Measurements from ENCODE around the gene USP4.
A peak's percentile ranks its signal among the peaks of the same experiment; 100 is the strongest.
"Not testable (repeated sequence)": the region's sequence is repeated elsewhere in the genome, so short reads cannot be mapped to it uniquely, and the experiment has no call there.

Gene USP4

DNA sequence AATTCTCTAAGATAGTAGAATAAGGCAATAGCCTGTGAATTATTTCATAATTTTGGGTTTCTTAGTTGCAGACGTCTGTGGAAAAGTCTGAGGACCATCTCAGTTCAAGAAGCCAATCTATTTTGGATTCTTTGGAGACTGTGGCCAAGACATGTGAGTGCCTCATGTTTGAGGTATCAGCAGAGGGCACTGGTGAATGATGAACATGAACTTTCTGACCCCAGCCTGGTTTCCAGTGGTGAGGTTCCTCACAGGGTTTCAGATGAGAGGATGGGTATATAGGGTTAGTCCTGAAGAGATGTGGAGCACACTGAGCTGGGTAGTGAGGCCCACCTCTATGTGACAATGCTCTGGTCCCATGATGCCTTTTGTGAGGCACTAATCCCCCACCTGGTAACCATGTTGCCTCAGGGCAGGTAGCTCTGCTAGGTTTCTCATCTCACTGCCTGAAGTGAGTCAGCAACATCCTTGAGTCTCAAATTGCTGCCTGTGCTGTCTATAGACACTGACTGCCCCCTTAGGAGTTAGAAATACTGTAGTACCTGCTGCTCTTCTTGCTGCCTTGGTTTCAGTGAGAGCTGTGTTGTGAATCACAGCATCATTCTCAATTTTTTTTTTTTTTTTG lies 95.2 kb downstream of the USP4 start:
- peak; percentile 52 for DNase-seq

DNA sequence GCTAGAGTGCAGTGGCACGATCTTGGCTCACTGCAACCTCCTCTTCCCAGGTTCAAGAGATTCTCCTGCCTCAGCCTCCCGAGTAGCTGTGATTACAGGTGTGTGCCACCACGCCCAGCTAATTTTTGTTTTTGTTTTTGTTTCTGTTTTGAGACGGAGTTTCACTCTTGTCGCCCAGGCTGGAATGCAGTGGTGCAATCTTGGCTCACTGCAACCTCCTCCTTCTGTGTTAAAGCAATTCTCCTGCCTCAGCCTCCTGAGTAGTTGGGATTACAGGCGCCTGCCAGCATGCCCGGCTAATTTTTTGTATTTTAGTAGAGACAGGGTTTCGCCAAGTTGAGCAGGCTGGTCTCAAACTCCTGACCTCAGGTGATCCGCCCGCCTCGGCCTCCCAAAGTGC lies 99.8 kb downstream of the USP4 start:
- not testable (repeated sequence) for DNase-seq

DNA sequence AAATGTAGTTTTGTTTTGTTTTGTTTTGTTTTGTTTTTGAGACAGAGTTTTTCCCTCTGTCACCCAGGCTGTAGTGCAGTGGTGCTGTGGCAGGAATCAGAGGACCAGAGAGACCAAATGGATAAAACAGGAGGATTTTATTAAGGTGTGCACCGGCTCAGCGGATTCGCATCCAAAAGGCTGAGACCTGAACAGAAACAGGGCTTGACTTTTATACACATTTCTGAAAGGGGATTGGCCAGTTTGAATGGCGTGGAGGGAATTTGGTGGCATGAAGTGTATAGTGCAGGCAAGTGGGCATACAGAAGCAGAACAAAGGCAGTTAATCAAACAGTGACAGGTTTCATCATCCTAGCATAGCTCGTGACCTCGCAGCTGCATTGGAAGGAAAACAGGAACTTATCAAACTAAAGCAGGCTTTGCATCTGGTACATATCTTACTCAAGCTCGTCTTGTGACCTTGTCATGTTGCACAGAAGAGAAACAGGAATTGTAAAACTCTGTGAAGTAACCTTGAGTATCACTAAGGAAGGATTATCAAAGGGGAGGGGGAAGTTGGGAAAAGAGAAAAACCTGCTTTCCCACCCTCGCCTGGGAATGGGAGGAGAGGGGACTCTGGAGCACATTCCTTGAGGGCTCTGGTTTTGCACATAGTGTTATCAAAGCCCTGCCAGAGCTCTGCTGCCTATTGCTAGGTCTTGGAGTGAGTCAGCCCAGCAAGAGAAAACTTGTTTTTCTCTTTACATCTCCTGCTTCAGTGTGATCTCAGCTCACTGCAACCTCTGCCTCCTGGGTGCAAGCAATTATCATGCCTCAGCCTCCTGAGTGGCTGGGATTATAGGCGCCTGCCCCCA lies 101.4 kb downstream of the USP4 start:
- DNase-seq = peak; percentile 46

DNA sequence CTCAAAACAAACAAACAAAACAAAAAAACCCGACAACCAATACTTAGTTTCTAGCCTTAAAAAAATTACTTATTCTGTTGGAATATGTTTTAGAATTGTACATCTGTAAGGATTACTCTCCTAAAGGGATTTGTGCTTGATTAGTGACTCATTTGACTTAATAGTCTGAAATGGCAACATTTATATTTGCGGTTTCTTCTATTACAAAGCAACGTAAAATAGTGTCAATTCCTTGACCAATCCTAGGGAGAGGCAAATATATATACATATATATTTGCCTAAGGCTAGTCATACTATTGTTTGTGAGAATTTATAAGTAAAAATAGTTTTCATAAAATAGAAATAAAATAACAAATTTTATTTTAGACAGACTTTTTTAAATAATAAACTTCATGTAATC lies 102.5 kb downstream of the USP4 start:
- no peak for DNase-seq

DNA sequence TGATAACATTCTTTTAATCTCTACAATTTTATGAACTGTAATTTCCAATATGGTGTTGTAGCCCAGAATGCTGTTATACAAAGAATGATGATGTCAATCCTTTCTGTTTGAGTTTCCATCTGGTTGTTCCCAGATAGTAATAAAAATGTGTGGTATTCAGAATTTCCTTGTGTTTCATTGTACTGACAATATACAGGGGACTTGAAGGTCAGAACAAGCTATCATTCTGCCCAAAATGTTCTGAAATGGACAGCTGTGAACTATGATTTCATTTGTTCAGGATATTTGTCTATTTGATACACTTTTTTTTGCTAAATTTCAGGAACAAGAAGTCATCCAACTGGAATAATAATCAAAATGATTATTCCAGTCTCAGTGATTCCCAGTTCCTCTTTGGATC lies 103.6 kb downstream of the USP4 start:
- DNase-seq = no peak

DNA sequence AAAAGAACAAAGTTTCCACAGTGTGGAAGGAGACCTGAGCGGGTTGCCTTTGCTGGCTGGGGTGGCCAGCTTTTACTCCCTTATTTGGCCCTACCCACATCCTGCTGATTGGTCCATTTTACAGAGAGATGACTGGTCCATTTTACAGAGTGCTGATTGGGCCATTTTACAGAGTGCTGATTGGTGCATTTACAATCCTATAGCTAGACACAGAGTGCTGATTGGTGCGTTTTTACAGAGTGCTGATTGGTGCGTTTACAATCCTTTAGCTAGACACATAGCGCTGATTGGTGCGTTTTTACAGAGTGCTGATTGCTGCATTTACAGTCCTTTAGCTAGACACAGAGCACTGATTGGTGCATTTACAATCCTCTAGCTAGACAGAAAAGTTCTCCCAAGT lies 111.0 kb downstream of the USP4 start:
- DNase-seq = not testable (repeated sequence)
